Transverse colon (tissue), 4 donors: Measurements from ENCODE around the gene RASEF.

Experiments
- POLR2A ChIP-seq: fragments of 450-650 bp; IDR thresholded peaks from one replicate; pipeline ENCODE4 v1.6.1; 2016; ENCODE audit warnings: antibody characterized with exemption, mild to moderate bottlenecking, moderate library complexity
- POLR2AphosphoS5 ChIP-seq, 3 donors: sonication (generic); formaldehyde crosslinking; IDR thresholded peaks; one replicate each; pipeline ENCODE4 v1.6.1; 2016; ENCODE audit warnings: antibody characterized with exemption in 3 of 3
- TF ChIP-seq, protein P1 (sequence below), 5 experiments: fragments of 200-600 bp in 3 of 5; fragments of 450-650 bp in 2 of 5; sonication (generic) in 3 of 5; IDR thresholded peaks; 1 replicate in 2 of 5; 2 replicates in 3 of 5; pipeline ENCODE4 v1.5.1; 2016 to 2017; ENCODE audit warnings: antibody characterized with exemption in 5 of 5, inconsistent platforms in 3 of 5, mild to moderate bottlenecking in 2 of 5, moderate library complexity in 1 of 5

DNA sequence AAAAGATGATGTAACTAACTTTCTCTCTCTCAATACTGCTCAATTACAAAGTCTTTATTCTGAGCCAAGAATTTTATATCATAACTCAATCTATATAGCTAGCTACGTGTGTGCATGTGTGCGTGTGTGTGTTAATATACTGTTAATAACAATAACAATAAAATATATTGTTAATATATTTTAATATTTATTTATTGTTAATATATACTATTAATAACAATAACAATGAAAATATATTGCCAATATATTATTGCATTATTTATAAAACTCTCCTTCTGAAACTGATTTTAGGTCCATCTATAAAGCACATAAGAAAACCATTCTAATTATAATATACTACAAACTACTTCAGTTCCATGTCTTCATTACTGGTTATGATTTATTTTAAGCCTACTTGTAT is 60.6 kb downstream of the RASEF start:
- TF ChIP-seq, protein P1, sequence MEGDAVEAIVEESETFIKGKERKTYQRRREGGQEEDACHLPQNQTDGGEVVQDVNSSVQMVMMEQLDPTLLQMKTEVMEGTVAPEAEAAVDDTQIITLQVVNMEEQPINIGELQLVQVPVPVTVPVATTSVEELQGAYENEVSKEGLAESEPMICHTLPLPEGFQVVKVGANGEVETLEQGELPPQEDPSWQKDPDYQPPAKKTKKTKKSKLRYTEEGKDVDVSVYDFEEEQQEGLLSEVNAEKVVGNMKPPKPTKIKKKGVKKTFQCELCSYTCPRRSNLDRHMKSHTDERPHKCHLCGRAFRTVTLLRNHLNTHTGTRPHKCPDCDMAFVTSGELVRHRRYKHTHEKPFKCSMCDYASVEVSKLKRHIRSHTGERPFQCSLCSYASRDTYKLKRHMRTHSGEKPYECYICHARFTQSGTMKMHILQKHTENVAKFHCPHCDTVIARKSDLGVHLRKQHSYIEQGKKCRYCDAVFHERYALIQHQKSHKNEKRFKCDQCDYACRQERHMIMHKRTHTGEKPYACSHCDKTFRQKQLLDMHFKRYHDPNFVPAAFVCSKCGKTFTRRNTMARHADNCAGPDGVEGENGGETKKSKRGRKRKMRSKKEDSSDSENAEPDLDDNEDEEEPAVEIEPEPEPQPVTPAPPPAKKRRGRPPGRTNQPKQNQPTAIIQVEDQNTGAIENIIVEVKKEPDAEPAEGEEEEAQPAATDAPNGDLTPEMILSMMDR (IDR thresholded peaks at IDR 0.05): no peak
- no peak for TF ChIP-seq POLR2A
- no peak for TF ChIP-seq POLR2AphosphoS5 (IDR thresholded peaks at IDR 0.05)
